ENCODE measurements around the gene LGALS12. TPM values are rescaled to one million over a fixed set of nuclear protein-coding genes. Genes with fewer than 3 reads are reported as not detected.

The LGALS12 gene
- total and polyA plus RNA-seq, 3 experiments from 2014 or later: not detected

GRCh38 chr11:63485777-63486176 is 20.1 kb upstream of the LGALS12 start:
- H3K9me3 ChIP-seq (ENCODE audit: low read length): no peaks in the 10 kb centered on the region
- H3K4me1 ChIP-seq (ENCODE audit: insufficient read depth, low read length): no peaks in the 10 kb centered on the region
- H3K36me3 ChIP-seq (ENCODE audit: insufficient read depth, low read length): no peaks in the 10 kb centered on the region
- Mint-ChIP-seq H3K4me1 (peaks cover 0 to 15% (median 4%) of the 10 kb centered on the region in 3 donors), H3K27me3 (no peaks in the 10 kb centered on the region), H3K27ac (peak overlapping the region in 1 of 8 donors; percentile 34), H3K9me3 (peaks cover 4 to 20% (median 16%) of the 10 kb centered on the region in 5 donors), H3K36me3 (peaks cover 0 to 19% (median 1%) of the 10 kb centered on the region in 3 donors), H3K4me3 (no peak overlapping the region)
- ChIA-PET CTCF (no interaction called here), POLR2A (no interaction called here)
- no peak for DNase-seq
- no peak overlapping the region for H3K4me3 ChIP-seq (ENCODE audit: low read length)
- no peaks in the 10 kb centered on the region for H3K27me3 ChIP-seq (ENCODE audit: insufficient read depth, low read length, poor library complexity, severe bottlenecking)
- no peak overlapping the region for H3K27ac ChIP-seq (ENCODE audit: low read depth, low read length)

- H3K9me3 Mint-ChIP-seq: peaks cover 7 to 20% (median 16%) of the 10 kb centered on the region in 5 donors
- H3K27ac Mint-ChIP-seq: peak overlapping the region in 1 of 8 donors; percentile 47
- H3K36me3 Mint-ChIP-seq: peaks cover 0 to 14% (median 0%) of the 10 kb centered on the region in 3 donors
- H3K4me3 ChIP-seq (ENCODE audit: low read length): no peak overlapping the region
- POLR2A ChIA-PET: interaction anchor here (0.5 kb wide), 1 partner anchor 16 kb away, joined by 3 read pairs; no protein-coding TSS in a partner anchor
- no peak overlapping the region for H3K4me3 Mint-ChIP-seq
- H3K36me3 ChIP-seq (ENCODE audit: insufficient read depth, low read length): no peaks in the 10 kb centered on the region
- no peak for DNase-seq
- H3K4me1 Mint-ChIP-seq: peaks cover 8 to 32% (median 18%) of the 10 kb centered on the region in 3 donors
- H3K27me3 Mint-ChIP-seq: peaks cover 1 to 4% of the 10 kb centered on the region in 2 donors
- no peaks in the 10 kb centered on the region for H3K4me1 ChIP-seq (ENCODE audit: insufficient read depth, low read length)
- CTCF ChIA-PET: interaction anchor here (1.6 kb wide), 1 partner anchor 9 kb away, joined by 8 read pairs; no protein-coding TSS in a partner anchor
- H3K27ac ChIP-seq (ENCODE audit: low read depth, low read length): no peak overlapping the region
- H3K9me3 ChIP-seq (ENCODE audit: low read length): no peaks in the 10 kb centered on the region
- no peaks in the 10 kb centered on the region for H3K27me3 ChIP-seq (ENCODE audit: insufficient read depth, low read length, poor library complexity, severe bottlenecking)
Observed at GRCh38 chr11:63488789-63489188, 17.1 kb upstream of the LGALS12 start.

- Histone ChIP-seq H3K36me3 (ENCODE audit: insufficient read depth, low read length) (no peaks in the 10 kb centered on the region), H3K4me1 (ENCODE audit: insufficient read depth, low read length) (no peaks in the 10 kb centered on the region), H3K9me3 (ENCODE audit: low read length) (no peaks in the 10 kb centered on the region), H3K4me3 (ENCODE audit: low read length) (no peak overlapping the region), H3K27me3 (ENCODE audit: insufficient read depth, low read length, poor library complexity, severe bottlenecking) (no peaks in the 10 kb centered on the region), H3K27ac (ENCODE audit: low read depth, low read length) (no peak overlapping the region)
- Mint-ChIP-seq H3K9me3 (peaks cover 6 to 15% (median 10%) of the 10 kb centered on the region in 5 donors), H3K27ac (no peak overlapping the region), H3K27me3 (peaks cover 2 to 4% of the 10 kb centered on the region in 2 donors), H3K4me3 (peak overlapping the region in 5 of 7 donors; percentile 23 to 91 (median 70)), H3K36me3 (peaks cover 0 to 7% (median 0%) of the 10 kb centered on the region in 3 donors), H3K4me1 (peaks cover 8 to 32% (median 18%) of the 10 kb centered on the region in 3 donors)
- POLR2A ChIA-PET: no interaction called here
- CTCF ChIA-PET: interaction anchor here (0.9 to 2.0 kb wide), 4 partner anchors 9 to 29 kb away, joined by 3 to 12 read pairs (median 6); no protein-coding TSS in a partner anchor
- no peak for DNase-seq
Observed at GRCh38 chr11:63489879-63490278, 16.0 kb upstream of the LGALS12 start.

GRCh38 chr11:63490551-63491239 is 15.2 kb upstream of the LGALS12 start, which contains the start of gene PLAAT5:
PLAAT5 (minus strand) TSS chr11:63491167; CDS start chr11:63491034, 133 bp downstream.
- Histone ChIP-seq H3K36me3 (ENCODE audit: insufficient read depth, low read length) (no peaks in the 10 kb centered on the region), H3K4me3 (ENCODE audit: low read length) (no peak within 1 kb of the TSS), H3K9me3 (ENCODE audit: low read length) (no peaks in the 10 kb centered on the region), H3K4me1 (ENCODE audit: insufficient read depth, low read length) (no peaks in the 10 kb centered on the region), H3K27ac (ENCODE audit: low read depth, low read length) (no peak within 1 kb of the TSS), H3K27me3 (ENCODE audit: insufficient read depth, low read length, poor library complexity, severe bottlenecking) (no peaks in the 10 kb centered on the region)
- H3K27me3 Mint-ChIP-seq: peaks cover 2 to 4% of the 10 kb centered on the region in 2 donors
- H3K4me3 Mint-ChIP-seq: peak within 1 kb of the TSS; percentile 70 to 91 (median 85)
- peak within 1 kb of the TSS in 5 of 8 donors; percentile 69 to 87 (median 80) for H3K27ac Mint-ChIP-seq
- H3K36me3 Mint-ChIP-seq: peaks cover 0 to 1% (median 0%) of the 10 kb centered on the region in 3 donors
- H3K4me1 Mint-ChIP-seq: peaks cover 8 to 32% (median 18%) of the 10 kb centered on the region in 3 donors
- peaks cover 1 to 8% (median 4%) of the 10 kb centered on the region in 5 donors for H3K9me3 Mint-ChIP-seq
- ChIA-PET CTCF (interaction anchor here (0.8 to 2.0 kb wide), 8 partner anchors 8 to 71 kb away, joined by 3 to 12 read pairs (median 3); no protein-coding TSS in a partner anchor), POLR2A (no interaction called here)
- peak in 1 of 5 donors; percentile 7 for DNase-seq

GRCh38 chr11:63491240-63491587 is 14.7 kb upstream of the LGALS12 start:
- Histone ChIP-seq H3K4me3 (ENCODE audit: low read length) (no peak overlapping the region), H3K4me1 (ENCODE audit: insufficient read depth, low read length) (no peaks in the 10 kb centered on the region), H3K27ac (ENCODE audit: low read depth, low read length) (no peak overlapping the region), H3K9me3 (ENCODE audit: low read length) (no peaks in the 10 kb centered on the region), H3K36me3 (ENCODE audit: insufficient read depth, low read length) (no peaks in the 10 kb centered on the region), H3K27me3 (ENCODE audit: insufficient read depth, low read length, poor library complexity, severe bottlenecking) (no peaks in the 10 kb centered on the region)
- H3K4me1 Mint-ChIP-seq: peaks cover 8 to 32% (median 18%) of the 10 kb centered on the region in 3 donors
- H3K27ac Mint-ChIP-seq: peak overlapping the region in 4 of 8 donors; percentile 69 to 87 (median 82)
- ChIA-PET POLR2A (no interaction called here), CTCF (interaction anchor here (0.8 to 2.0 kb wide), 6 partner anchors 9 to 71 kb away, joined by 3 to 12 read pairs (median 3); no protein-coding TSS in a partner anchor)
- H3K36me3 Mint-ChIP-seq: no peaks in the 10 kb centered on the region
- DNase-seq: no peak
- H3K9me3 Mint-ChIP-seq: peaks cover 0 to 3% (median 3%) of the 10 kb centered on the region in 5 donors
- H3K4me3 Mint-ChIP-seq: peak overlapping the region; percentile 69 to 91 (median 84)
- peaks cover 2 to 4% of the 10 kb centered on the region in 2 donors for H3K27me3 Mint-ChIP-seq

GRCh38 chr11:63491636-63492372 is 14.1 kb upstream of the LGALS12 start:
- H3K4me3 ChIP-seq (ENCODE audit: low read length): no peak overlapping the region
- peaks cover 2 to 4% of the 10 kb centered on the region in 2 donors for H3K27me3 Mint-ChIP-seq

GRCh38 chr11:63492441-63492840 is 13.4 kb upstream of the LGALS12 start:
- H3K4me3 Mint-ChIP-seq: peak overlapping the region in 2 of 7 donors; percentile 2 to 61
- peaks cover 8 to 32% (median 18%) of the 10 kb centered on the region in 3 donors for H3K4me1 Mint-ChIP-seq
- H3K27ac ChIP-seq (ENCODE audit: low read depth, low read length): no peak overlapping the region
- H3K27me3 Mint-ChIP-seq: peaks cover 2 to 4% of the 10 kb centered on the region in 2 donors
- ChIA-PET POLR2A (no interaction called here), CTCF (interaction anchor here (1.9 kb wide), 1 partner anchor 59 kb away, joined by 5 read pairs; no protein-coding TSS in a partner anchor)
- peaks cover 0 to 3% (median 0%) of the 10 kb centered on the region in 5 donors for H3K9me3 Mint-ChIP-seq
- no peak overlapping the region for H3K27ac Mint-ChIP-seq
- H3K4me3 ChIP-seq (ENCODE audit: low read length): no peak overlapping the region
- H3K36me3 Mint-ChIP-seq: no peaks in the 10 kb centered on the region
- no peaks in the 10 kb centered on the region for H3K36me3 ChIP-seq (ENCODE audit: insufficient read depth, low read length)
- H3K9me3 ChIP-seq (ENCODE audit: low read length): no peaks in the 10 kb centered on the region
- DNase-seq: no peak
- no peaks in the 10 kb centered on the region for H3K27me3 ChIP-seq (ENCODE audit: insufficient read depth, low read length, poor library complexity, severe bottlenecking)
- H3K4me1 ChIP-seq (ENCODE audit: insufficient read depth, low read length): no peaks in the 10 kb centered on the region

More at GRCh38 chr11:63491636-63492372, 14.1 kb upstream of the LGALS12 start:
- Mint-ChIP-seq H3K9me3 (peaks cover 0 to 3% (median 0%) of the 10 kb centered on the region in 5 donors), H3K4me1 (peaks cover 8 to 32% (median 18%) of the 10 kb centered on the region in 3 donors), H3K4me3 (peak overlapping the region; percentile 61 to 91 (median 70)), H3K27ac (peak overlapping the region in 3 of 8 donors; percentile 49 to 84 (median 75)), H3K36me3 (no peaks in the 10 kb centered on the region)
- ChIA-PET POLR2A (no interaction called here), CTCF (interaction anchor here (1.3 to 2.0 kb wide), 5 partner anchors 9 to 70 kb away, joined by 3 to 12 read pairs (median 3); no protein-coding TSS in a partner anchor)
- Histone ChIP-seq H3K4me1 (ENCODE audit: insufficient read depth, low read length) (no peaks in the 10 kb centered on the region), H3K27ac (ENCODE audit: low read depth, low read length) (no peak overlapping the region), H3K36me3 (ENCODE audit: insufficient read depth, low read length) (no peaks in the 10 kb centered on the region), H3K27me3 (ENCODE audit: insufficient read depth, low read length, poor library complexity, severe bottlenecking) (no peaks in the 10 kb centered on the region), H3K9me3 (ENCODE audit: low read length) (no peaks in the 10 kb centered on the region)
- DNase-seq: no peak
